H9 (cell line): Measurements from ENCODE around the gene ARHGEF12. TPM values are rescaled to one million over a fixed set of nuclear protein-coding genes. Genes with fewer than 3 reads are reported as not detected.

Source experiments
- DNase-seq: peaks from one replicate; pipeline ENCODE4 v3.0.0-alpha.2; 2017
- H2AFZ ChIP-seq: one replicate; pipeline ENCODE4 v1.6.1; 2013; ENCODE audit warnings: mild to moderate bottlenecking, low read length, control low read depth, moderate library complexity
- H2AK5ac ChIP-seq: 2 replicates; pipeline ENCODE4 v1.6.1; 2013; ENCODE audit warnings: low read length, control low read depth, mixed read lengths; ENCODE audit not compliant: insufficient read length
- H2BK120ac ChIP-seq: one replicate; pipeline ENCODE4 v1.6.1; 2013; ENCODE audit warnings: low read depth, mild to moderate bottlenecking, low read length, control low read depth, inconsistent platforms; ENCODE audit not compliant: poor library complexity, severe bottlenecking
- H2BK12ac ChIP-seq: 2 replicates; pipeline ENCODE4 v1.6.1; 2013; ENCODE audit warnings: low read length, control low read depth, mixed read lengths, low read depth; ENCODE audit not compliant: insufficient read length
- H2BK15ac ChIP-seq: 2 replicates; pipeline ENCODE4 v1.6.1; 2013; ENCODE audit warnings: low read depth, low read length, control low read depth
- H2BK20ac ChIP-seq: one replicate; pipeline ENCODE4 v1.6.1; 2013; ENCODE audit warnings: low read depth, mild to moderate bottlenecking, low read length, control low read depth, inconsistent platforms; ENCODE audit not compliant: poor library complexity, severe bottlenecking
- H2BK5ac ChIP-seq: 2 replicates; pipeline ENCODE4 v1.6.1; 2013; ENCODE audit warnings: low read length, control low read depth, mixed read lengths; ENCODE audit not compliant: insufficient read length
- H3K14ac ChIP-seq: 2 replicates; pipeline ENCODE4 v1.6.1; 2013; ENCODE audit warnings: low read length, control low read depth; ENCODE audit not compliant: insufficient read depth
- H3K18ac ChIP-seq: 2 replicates; pipeline ENCODE4 v1.6.1; 2013; ENCODE audit warnings: low read depth, mild to moderate bottlenecking, mixed read lengths, low read length, control low read depth; ENCODE audit not compliant: insufficient read length
- H3K23ac ChIP-seq: 2 replicates; pipeline ENCODE4 v1.6.1; 2013; ENCODE audit warnings: low read length, control low read depth, mixed read lengths, low read depth; ENCODE audit not compliant: insufficient read length
- H3K23me2 ChIP-seq: 2 replicates; pipeline ENCODE4 v1.6.1; 2013; ENCODE audit warnings: low read depth, mild to moderate bottlenecking, mixed read lengths, low read length, control low read depth; ENCODE audit not compliant: insufficient read length, poor library complexity, severe bottlenecking
- H3K27ac ChIP-seq: 2 replicates; pipeline ENCODE4 v1.5.1; 2013; ENCODE audit warnings: low read length, control low read depth, mixed read lengths, low read depth; ENCODE audit not compliant: insufficient read length
- H3K27me3 ChIP-seq: 2 replicates; pipeline ENCODE4 v1.6.1; 2013; ENCODE audit warnings: low read length, control low read depth, inconsistent platforms; ENCODE audit not compliant: insufficient read depth
- H3K4ac ChIP-seq: 2 replicates; pipeline ENCODE4 v1.6.1; 2013; ENCODE audit warnings: low read depth, mild to moderate bottlenecking, control low read depth, inconsistent platforms, low read length, moderate library complexity
- H3K4me1 ChIP-seq: 2 replicates; pipeline ENCODE4 v1.6.1; 2013; ENCODE audit warnings: low read length, control low read depth, inconsistent platforms; ENCODE audit not compliant: insufficient read depth
- H3K4me2 ChIP-seq: 2 replicates; pipeline ENCODE4 v1.6.1; 2013; ENCODE audit warnings: low read length, control low read depth, mixed read lengths; ENCODE audit not compliant: insufficient read length, insufficient read depth
- H3K56ac ChIP-seq: 2 replicates; pipeline ENCODE4 v1.6.1; 2013; ENCODE audit warnings: low read depth, mild to moderate bottlenecking, mixed read lengths, low read length, control low read depth; ENCODE audit not compliant: insufficient read length
- H3K79me1 ChIP-seq: 2 replicates; pipeline ENCODE4 v1.6.1; 2013; ENCODE audit warnings: low read depth, mild to moderate bottlenecking, moderate library complexity, low read length, control low read depth, inconsistent platforms; ENCODE audit not compliant: insufficient read depth, poor library complexity, severe bottlenecking
- H3K79me2 ChIP-seq: 2 replicates; pipeline ENCODE4 v1.6.1; 2013; ENCODE audit warnings: low read length, control low read depth, inconsistent platforms; ENCODE audit not compliant: insufficient read depth
- H3K9ac ChIP-seq: 2 replicates; pipeline ENCODE4 v1.6.1; 2013; ENCODE audit warnings: low read length, control low read depth, mixed read lengths; ENCODE audit not compliant: insufficient read length; ENCODE audit errors: extremely low read depth
- H3K9me3 ChIP-seq: one replicate; pipeline ENCODE4 v1.6.1; 2013; ENCODE audit warnings: low read depth, low read length, inconsistent platforms; ENCODE audit not compliant: control insufficient read depth
- H3T11ph ChIP-seq: one replicate; pipeline ENCODE4 v1.6.1; 2013; ENCODE audit warnings: mild to moderate bottlenecking, low read length, control low read depth, inconsistent platforms
- H4K20me1 ChIP-seq: one replicate; pipeline ENCODE4 v1.6.1; 2013; ENCODE audit not compliant: control insufficient read depth, insufficient read length, insufficient read depth
- H4K5ac ChIP-seq: 2 replicates; pipeline ENCODE4 v1.6.1; 2013; ENCODE audit warnings: low read depth, mild to moderate bottlenecking, mixed read lengths, low read length, control low read depth; ENCODE audit not compliant: insufficient read length
- H4K8ac ChIP-seq: replicated peaks from 2 replicates; pipeline ENCODE4 v1.6.1; 2013; ENCODE audit warnings: low read length, control low read depth, mixed read lengths, low read depth; ENCODE audit not compliant: insufficient read length
- H4K91ac ChIP-seq: 2 replicates; pipeline ENCODE4 v1.6.1; 2013; ENCODE audit warnings: low read depth, mild to moderate bottlenecking, moderate library complexity, mixed read lengths, low read length, control low read depth; ENCODE audit not compliant: insufficient read length
- H3K27ac Mint-ChIP-seq, 3 experiments: 2 replicates in 2 of 3; 3 replicates in 1 of 3; pipeline ENCODE4 v1.8.0; 2020 to 2021; ENCODE audit warnings: mixed read lengths in 3 of 3, mild to moderate bottlenecking in 1 of 3, moderate library complexity in 1 of 3
- H3K27me3 Mint-ChIP-seq: 2 replicates; pipeline ENCODE4 v1.8.0; 2021; ENCODE audit warnings: low read depth, mild to moderate bottlenecking, moderate library complexity, mixed read lengths
- H3K36me3 Mint-ChIP-seq, 3 experiments: 2 replicates in 2 of 3; 3 replicates in 1 of 3; pipeline ENCODE4 v1.8.0; 2020 to 2021; ENCODE audit warnings: low read depth in 3 of 3, mixed read lengths in 3 of 3; ENCODE audit not compliant: insufficient read depth in 1 of 3
- H3K4me1 Mint-ChIP-seq, 2 experiments: 2 replicates each; pipeline ENCODE4 v1.8.0; 2020; ENCODE audit warnings: mixed read lengths in 2 of 2
- H3K4me3 Mint-ChIP-seq, 2 experiments: 2 replicates in 1 of 2; 3 replicates in 1 of 2; pipeline ENCODE4 v1.8.0; 2020 to 2021; ENCODE audit warnings: mild to moderate bottlenecking in 2 of 2, mixed read lengths in 2 of 2, moderate library complexity in 1 of 2
- H3K9me3 Mint-ChIP-seq, 2 experiments: 2 replicates in 1 of 2; 3 replicates in 1 of 2; pipeline ENCODE4 v1.8.0; 2020; ENCODE audit warnings: mild to moderate bottlenecking in 2 of 2, mixed read lengths in 2 of 2, moderate library complexity in 1 of 2
- WGBS: extraction: QIAGEN DNeasy Blood & Tissue Kit; methylation state at CpG from one replicate; pipeline ENCODE4 v1.1.7; 2013; ENCODE audit warnings: missing lambda C conversion rate, low lambda C conversion rate, mixed read lengths; ENCODE audit not compliant: insufficient read length; ENCODE audit errors: extremely low coverage; 5-methylcytosine and 5-hydroxymethylcytosine counted together
- total RNA-seq: library from RNA; stranded (reverse); gene quantifications from 2 replicates; pipeline ENCODE4 v1.2.1, GENCODE V29; 2021
- TF ChIP-seq, protein P1 (sequence below): fragments of 200-600 bp; sonication (generic); conservative IDR thresholded peaks from 3 replicates; pipeline ENCODE4 v1.8.0; 2021; ENCODE audit warnings: antibody characterized with exemption, mild to moderate bottlenecking

ARHGEF12 gene
- total RNA-seq, 1 experiment from 2014 or later = 27.0 TPM

- DNase-seq = no peak
- Histone ChIP-seq H2BK120ac (no peak overlapping the region), H3K18ac (no peak overlapping the region), H2AK5ac (no peak overlapping the region), H3K4ac (no peak overlapping the region), H3K56ac (no peak overlapping the region), H4K8ac (no peak overlapping the region), H4K91ac (no peak overlapping the region), H3K4me2 (no peak overlapping the region), H3K9ac (no peak overlapping the region), H3K4me1 (no peaks in the 10 kb centered on the region), H3K9me3 (no peaks in the 10 kb centered on the region), H4K5ac (no peak overlapping the region), H2BK20ac (no peak overlapping the region), H3K27ac (no peak overlapping the region), H2BK12ac (no peak overlapping the region), H3K79me1 (no peaks in the 10 kb centered on the region), H4K20me1 (peaks cover 2% of the 10 kb centered on the region), H3K14ac (no peak overlapping the region), H3K23me2 (peaks cover 4% of the 10 kb centered on the region), H2BK15ac (no peak overlapping the region), H2BK5ac (no peak overlapping the region), H3K27me3 (no peaks in the 10 kb centered on the region; the same call in 1 of the 2 replicates), H2AFZ (no peak overlapping the region), H3K79me2 (no peaks in the 10 kb centered on the region), H3T11ph (no peak overlapping the region), H3K23ac (no peak overlapping the region)
- Mint-ChIP-seq H3K27ac (no peak overlapping the region), H3K27me3 (peaks cover 67% of the 10 kb centered on the region), H3K36me3 (no peaks in the 10 kb centered on the region), H3K4me3 (peak overlapping the region; percentile 7 to 61), H3K4me1 (peaks cover 6 to 15% of the 10 kb centered on the region in 2 experiments), H3K9me3 (no peaks in the 10 kb centered on the region)
- TF ChIP-seq, protein P1, sequence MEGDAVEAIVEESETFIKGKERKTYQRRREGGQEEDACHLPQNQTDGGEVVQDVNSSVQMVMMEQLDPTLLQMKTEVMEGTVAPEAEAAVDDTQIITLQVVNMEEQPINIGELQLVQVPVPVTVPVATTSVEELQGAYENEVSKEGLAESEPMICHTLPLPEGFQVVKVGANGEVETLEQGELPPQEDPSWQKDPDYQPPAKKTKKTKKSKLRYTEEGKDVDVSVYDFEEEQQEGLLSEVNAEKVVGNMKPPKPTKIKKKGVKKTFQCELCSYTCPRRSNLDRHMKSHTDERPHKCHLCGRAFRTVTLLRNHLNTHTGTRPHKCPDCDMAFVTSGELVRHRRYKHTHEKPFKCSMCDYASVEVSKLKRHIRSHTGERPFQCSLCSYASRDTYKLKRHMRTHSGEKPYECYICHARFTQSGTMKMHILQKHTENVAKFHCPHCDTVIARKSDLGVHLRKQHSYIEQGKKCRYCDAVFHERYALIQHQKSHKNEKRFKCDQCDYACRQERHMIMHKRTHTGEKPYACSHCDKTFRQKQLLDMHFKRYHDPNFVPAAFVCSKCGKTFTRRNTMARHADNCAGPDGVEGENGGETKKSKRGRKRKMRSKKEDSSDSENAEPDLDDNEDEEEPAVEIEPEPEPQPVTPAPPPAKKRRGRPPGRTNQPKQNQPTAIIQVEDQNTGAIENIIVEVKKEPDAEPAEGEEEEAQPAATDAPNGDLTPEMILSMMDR = no peak
- no CpG with 5 or more reads among the region's 20 CpGs for WGBS
These were observed 174.3 kb downstream of the ARHGEF12 start for GRCh38 chr11:120510406-120511115.
